ENCODE data around the gene DDX50. TPM values are rescaled to one million over a fixed set of nuclear protein-coding genes. Genes with fewer than 3 reads are reported as not detected.

The DDX50 gene
- total and polyA plus RNA-seq, 2 donors (not counting 3 experiments of a cell fraction or from before 2014, with no cell fraction given): 14.8 to 28.2 TPM

- FAIRE-seq: no peak
- no peak overlapping the region for H3K4me2 ChIP-seq (ENCODE audit: insufficient read depth, low read length)
- intact Hi-C loops (cut with micrococcal nuclease): no loop called here
- CTCF ChIA-PET: no interaction called here
- no peaks in the 10 kb centered on the region for H3K79me2 ChIP-seq (ENCODE audit: control insufficient read depth, insufficient read depth, low read length)
- BruUV-seq (replicated peaks): no TSS peak
- H3K36me3 ChIP-seq (ENCODE audit: control insufficient read depth in 2 of 2, extremely low read depth in 1 of 2, insufficient read depth in 2 of 2, low read length in 2 of 2): no peaks in the 10 kb centered on the region
- no peak for DNase-seq (ENCODE audit: low read depth, low spot score)
- no peak overlapping the region for H2AFZ ChIP-seq (ENCODE audit: low read depth, low read length)
- dilution Hi-C loops (cut with MboI; ENCODE audit: extremely low pct_ligation_motif_present, low sequenced_read_pairs): no loop called here
- H3K4me3 ChIP-seq (replicated peaks in 1 of 3; ENCODE audit: insufficient read depth in 1 of 3, low read depth in 1 of 3, low read length in 3 of 3): no peak overlapping the region
- H3K9me3 ChIP-seq (replicated peaks; ENCODE audit: control insufficient read depth, insufficient read depth, low read length): no peaks in the 10 kb centered on the region
- no peaks in the 10 kb centered on the region for H3K9me1 ChIP-seq (replicated peaks; ENCODE audit: control insufficient read depth, extremely low read depth, insufficient read depth, low read length)
- H4K20me1 ChIP-seq (replicated peaks; ENCODE audit: control insufficient read depth, extremely low read depth, insufficient read depth, low read length): no peaks in the 10 kb centered on the region
- POLR2A ChIA-PET: no interaction called here
- no peaks in the 10 kb centered on the region for H3K4me1 ChIP-seq (ENCODE audit: control insufficient read depth, extremely low read depth, insufficient read depth, low read length)
- no peak overlapping the region for H3K9ac ChIP-seq (replicated peaks; ENCODE audit: extremely low read depth, insufficient read depth, low read length)
- no peak overlapping the region for H3K27ac ChIP-seq (ENCODE audit: insufficient read depth, low read depth, low read length)
- TF ChIP-seq FOS (IDR thresholded peaks at IDR 0.05; ENCODE audit: borderline replicate concordance, insufficient read depth, low read length): no peak
- TF ChIP-seq MYC (IDR thresholded peaks at IDR 0.05; ENCODE audit: low read depth, low read length): no peak
- TF ChIP-seq CTCF (IDR thresholded peaks at IDR 0.05; ENCODE audit: extremely low read depth in 1 of 2, insufficient read depth in 1 of 2, low read depth in 1 of 2, low read length in 2 of 2): no peak
- no peak for TF ChIP-seq EZH2 (IDR thresholded peaks at IDR 0.05; ENCODE audit: borderline replicate concordance, low read depth, low read length, severe bottlenecking)
- no peak for TF ChIP-seq POLR2A (IDR thresholded peaks at IDR 0.05; ENCODE audit: low read depth, low read length)
- no peak for TF ChIP-seq POLR2AphosphoS5 (IDR thresholded peaks at IDR 0.05; ENCODE audit: insufficient read depth, low read depth, low read length)
- TF ChIP-seq MAX (IDR thresholded peaks at IDR 0.05; ENCODE audit: insufficient read depth, insufficient read length): no peak
- no peak for TF ChIP-seq GATA2 (IDR thresholded peaks at IDR 0.05; ENCODE audit: insufficient read depth, insufficient read length, low read depth, low read length)
- no peak for TF ChIP-seq JUN (IDR thresholded peaks at IDR 0.05; ENCODE audit: borderline replicate concordance, insufficient read depth, insufficient read length, low read depth)
- H3K27me3 ChIP-seq (ENCODE audit: control insufficient read depth in 2 of 2, insufficient read depth in 2 of 2, low read length in 2 of 2): peaks cover 6 to 16% of the 10 kb centered on the region in 2 experiments
Measured at GRCh38 chr10:68871731-68872342, 29.3 kb upstream of the DDX50 start.
